Astrocyte of the spinal cord (primary cell): ENCODE results near the gene UBN1.

Experiments used
- DNase-seq: peaks from one replicate; pipeline ENCODE4 v3.0.0; 2011; ENCODE audit warnings: low read depth, low spot score
- H3K4me3 ChIP-seq: 2 replicates; pipeline ENCODE4 v1.5.1; 2011; ENCODE audit warnings: low read depth, mild to moderate bottlenecking, low read length, moderate library complexity
- in situ Hi-C: cut with HindIII; loops from 2 replicates; pipeline ENCODE4 v1.10.0; 2017; ENCODE audit warnings: low sequenced_read_pairs
- TF ChIP-seq, protein P1 (sequence below): IDR thresholded peaks from 2 replicates; pipeline ENCODE4 v1.5.1; 2012; ENCODE audit warnings: low read depth, mild to moderate bottlenecking, low read length, inconsistent platforms

The UBN1 gene

GRCh38 chr16:4923853-4924252 is 76.6 kb downstream of the UBN1 start:
- in situ Hi-C loops: no loop called here
- H3K4me3 ChIP-seq: no peak overlapping the region
- TF ChIP-seq, protein P1, sequence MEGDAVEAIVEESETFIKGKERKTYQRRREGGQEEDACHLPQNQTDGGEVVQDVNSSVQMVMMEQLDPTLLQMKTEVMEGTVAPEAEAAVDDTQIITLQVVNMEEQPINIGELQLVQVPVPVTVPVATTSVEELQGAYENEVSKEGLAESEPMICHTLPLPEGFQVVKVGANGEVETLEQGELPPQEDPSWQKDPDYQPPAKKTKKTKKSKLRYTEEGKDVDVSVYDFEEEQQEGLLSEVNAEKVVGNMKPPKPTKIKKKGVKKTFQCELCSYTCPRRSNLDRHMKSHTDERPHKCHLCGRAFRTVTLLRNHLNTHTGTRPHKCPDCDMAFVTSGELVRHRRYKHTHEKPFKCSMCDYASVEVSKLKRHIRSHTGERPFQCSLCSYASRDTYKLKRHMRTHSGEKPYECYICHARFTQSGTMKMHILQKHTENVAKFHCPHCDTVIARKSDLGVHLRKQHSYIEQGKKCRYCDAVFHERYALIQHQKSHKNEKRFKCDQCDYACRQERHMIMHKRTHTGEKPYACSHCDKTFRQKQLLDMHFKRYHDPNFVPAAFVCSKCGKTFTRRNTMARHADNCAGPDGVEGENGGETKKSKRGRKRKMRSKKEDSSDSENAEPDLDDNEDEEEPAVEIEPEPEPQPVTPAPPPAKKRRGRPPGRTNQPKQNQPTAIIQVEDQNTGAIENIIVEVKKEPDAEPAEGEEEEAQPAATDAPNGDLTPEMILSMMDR: no peak

DNA sequence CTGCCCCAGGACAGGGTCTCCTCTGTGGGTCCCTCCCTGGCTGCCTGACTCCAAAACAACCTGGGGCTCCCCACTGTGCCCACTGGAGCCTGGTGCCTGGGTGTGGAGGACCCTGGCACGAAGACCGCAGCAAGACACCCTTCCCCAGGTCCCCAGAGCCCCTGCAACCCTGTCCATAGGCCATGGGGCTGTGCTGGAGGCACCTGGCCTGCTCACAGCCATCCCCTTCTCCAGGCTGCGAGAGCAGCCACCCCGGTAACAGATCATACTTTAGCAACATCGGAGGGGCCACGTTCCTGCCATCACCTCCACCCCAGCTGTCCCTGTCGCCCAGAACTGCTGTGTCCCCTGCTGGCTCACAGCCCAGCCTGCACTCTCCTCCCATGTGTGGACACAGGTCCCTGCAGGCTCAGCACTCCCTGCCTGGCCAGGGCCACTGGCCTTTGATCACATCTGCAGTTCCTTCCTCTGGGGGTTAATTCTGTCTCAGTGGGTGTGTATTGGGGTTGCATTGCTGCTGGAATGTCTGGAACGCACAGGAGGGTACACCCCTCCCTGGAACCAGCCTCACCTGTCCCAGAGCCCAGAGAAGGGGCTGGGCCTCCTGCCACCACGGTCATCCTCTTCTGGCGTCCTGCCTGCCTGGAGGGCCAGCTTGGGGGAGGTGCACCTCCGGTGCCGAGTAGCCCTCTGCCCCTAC is 77.5 kb downstream of the UBN1 start:
- DNase-seq: no peak
- in situ Hi-C loops: no loop called here
- TF ChIP-seq, protein P1: no peak
- no peak overlapping the region for H3K4me3 ChIP-seq

More at GRCh38 chr16:4923853-4924252, 76.6 kb downstream of the UBN1 start:
- DNase-seq: no peak

GRCh38 chr16:4925293-4925607 is 78.0 kb downstream of the UBN1 start:
- H3K4me3 ChIP-seq: no peak overlapping the region
- DNase-seq: no peak
- TF ChIP-seq, protein P1: no peak
- in situ Hi-C loops: no loop called here

GRCh38 chr16:4925791-4926190 is 78.5 kb downstream of the UBN1 start:
- DNase-seq: no peak
- H3K4me3 ChIP-seq: no peak overlapping the region
- TF ChIP-seq, protein P1: no peak
- in situ Hi-C loops: no loop called here

DNA sequence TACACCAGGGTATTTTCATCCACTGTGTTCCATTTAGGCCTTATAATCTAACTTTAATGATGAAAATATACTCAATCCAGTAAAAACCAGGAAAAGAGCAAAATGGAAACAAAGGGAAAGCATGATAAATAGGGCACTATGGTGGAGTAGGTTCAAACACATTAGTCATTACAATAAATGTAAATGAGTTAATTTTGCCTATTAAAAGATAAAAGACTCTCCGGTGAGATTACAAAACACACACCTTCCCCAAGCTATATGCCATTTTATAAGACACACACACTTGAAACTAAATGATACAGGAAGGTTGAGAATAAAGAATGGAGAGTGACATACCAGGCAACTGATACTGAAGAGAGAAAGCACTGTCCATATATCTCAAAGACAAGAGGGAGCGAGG is 79.6 kb downstream of the UBN1 start:
- in situ Hi-C loops: no loop called here
- TF ChIP-seq, protein P1: no peak
- DNase-seq: no peak
- H3K4me3 ChIP-seq: no peak overlapping the region

DNA sequence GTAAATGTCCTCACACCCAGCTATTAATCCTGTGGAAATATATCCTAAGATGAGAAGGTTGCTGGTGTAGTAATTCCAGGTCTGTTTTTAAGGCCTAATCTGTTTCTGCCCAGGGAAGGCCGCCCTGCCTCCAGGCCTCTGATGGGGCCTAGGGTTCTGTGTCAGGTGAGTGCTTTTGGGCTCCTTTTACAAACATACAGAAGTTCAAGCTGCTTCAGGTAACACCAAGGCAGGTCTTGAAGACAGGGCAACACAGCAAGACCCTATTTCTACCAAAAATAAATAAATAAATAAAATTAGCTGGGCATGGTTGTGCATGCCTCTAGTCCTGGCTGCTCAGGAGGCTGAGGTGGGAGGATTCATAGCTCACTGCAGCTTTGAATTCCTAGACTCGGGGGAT is 80.4 kb downstream of the UBN1 start:
- in situ Hi-C loops: no loop called here
- TF ChIP-seq, protein P1: no peak
- no peak overlapping the region for H3K4me3 ChIP-seq
- no peak for DNase-seq
